ENCODE results near the gene PIM1.
"Not testable (repeated sequence)": the region's sequence is repeated elsewhere in the genome, so short reads cannot be mapped to it uniquely, and the experiment has no call there.

DNA sequence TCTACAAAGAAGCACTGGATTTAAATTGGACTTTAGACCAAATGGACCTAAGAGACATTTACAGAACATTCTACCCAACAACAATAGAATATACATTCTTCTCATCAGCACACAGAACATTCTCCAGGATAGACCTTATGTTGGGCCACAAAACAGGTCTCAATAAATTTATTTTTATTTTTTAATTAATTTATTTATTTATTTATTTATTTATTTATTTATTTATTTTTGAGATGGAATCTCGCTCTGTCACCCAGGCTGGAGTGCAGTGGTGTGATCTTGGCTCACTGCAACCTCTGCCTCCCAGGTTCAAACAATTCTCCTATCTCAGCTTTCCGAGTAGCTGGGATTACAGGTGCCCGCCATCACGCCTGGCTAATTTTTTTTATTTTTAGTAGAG, 26.5 kb downstream of the PIM1 start:
- TF ChIP-seq, protein P1, sequence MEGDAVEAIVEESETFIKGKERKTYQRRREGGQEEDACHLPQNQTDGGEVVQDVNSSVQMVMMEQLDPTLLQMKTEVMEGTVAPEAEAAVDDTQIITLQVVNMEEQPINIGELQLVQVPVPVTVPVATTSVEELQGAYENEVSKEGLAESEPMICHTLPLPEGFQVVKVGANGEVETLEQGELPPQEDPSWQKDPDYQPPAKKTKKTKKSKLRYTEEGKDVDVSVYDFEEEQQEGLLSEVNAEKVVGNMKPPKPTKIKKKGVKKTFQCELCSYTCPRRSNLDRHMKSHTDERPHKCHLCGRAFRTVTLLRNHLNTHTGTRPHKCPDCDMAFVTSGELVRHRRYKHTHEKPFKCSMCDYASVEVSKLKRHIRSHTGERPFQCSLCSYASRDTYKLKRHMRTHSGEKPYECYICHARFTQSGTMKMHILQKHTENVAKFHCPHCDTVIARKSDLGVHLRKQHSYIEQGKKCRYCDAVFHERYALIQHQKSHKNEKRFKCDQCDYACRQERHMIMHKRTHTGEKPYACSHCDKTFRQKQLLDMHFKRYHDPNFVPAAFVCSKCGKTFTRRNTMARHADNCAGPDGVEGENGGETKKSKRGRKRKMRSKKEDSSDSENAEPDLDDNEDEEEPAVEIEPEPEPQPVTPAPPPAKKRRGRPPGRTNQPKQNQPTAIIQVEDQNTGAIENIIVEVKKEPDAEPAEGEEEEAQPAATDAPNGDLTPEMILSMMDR (optimal IDR thresholded peaks at IDR 0.05 in 1 of 3, IDR thresholded peaks at IDR 0.05 in 1 of 3, conservative IDR thresholded peaks at IDR 0.05 in 1 of 3; ENCODE audit: extremely low read depth in 1 of 3, insufficient read depth in 2 of 3, low read length in 3 of 3) = not testable (repeated sequence)
- TF ChIP-seq EZH2 (IDR thresholded peaks at IDR 0.05; ENCODE audit: low read length) = not testable (repeated sequence)
